MV-4-11 (cell line): ENCODE measurements around the gene CARMIL1.

Experiments
- DNase-seq: peaks from one replicate; lab custom pipeline; 2025; lab: John Stamatoyannopoulos, UW

CARMIL1 gene

GRCh38 chr6:25277857-25278256 lies 1.3 kb upstream of the CARMIL1 start:
- DNase-seq = no peak

DNA sequence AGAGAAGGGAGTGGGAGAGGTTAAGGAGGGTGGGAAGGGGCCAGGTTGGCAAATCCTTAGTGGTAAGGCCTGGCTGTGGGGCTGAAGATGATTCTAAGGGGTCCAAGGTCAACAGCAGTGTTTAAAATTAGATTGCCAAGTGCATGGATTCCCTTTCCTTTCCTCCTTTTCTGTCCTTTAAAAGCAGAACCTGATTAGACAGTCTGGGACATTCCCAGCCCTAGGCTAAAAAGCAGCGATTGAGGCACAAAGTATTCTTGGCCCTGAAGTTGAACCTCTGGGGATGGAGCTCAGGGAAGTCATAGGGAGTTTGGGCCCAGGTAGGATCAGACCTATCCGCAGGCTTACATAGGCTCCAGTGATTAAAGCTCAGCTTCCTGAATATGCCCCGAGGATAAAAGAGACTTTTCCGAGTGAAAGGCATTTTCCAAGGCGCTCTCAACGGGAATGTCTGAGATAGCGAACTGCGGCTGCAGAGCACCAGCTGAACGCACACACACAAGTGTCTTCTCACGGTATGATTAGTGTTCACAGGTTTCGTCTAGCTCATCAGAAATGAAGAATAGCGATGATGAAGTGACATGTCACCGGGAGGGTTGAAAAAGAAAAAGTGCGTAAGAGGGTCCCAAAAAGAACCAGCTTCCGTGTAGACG lies 787 bp upstream of the CARMIL1 start:
- no peak for DNase-seq

DNA sequence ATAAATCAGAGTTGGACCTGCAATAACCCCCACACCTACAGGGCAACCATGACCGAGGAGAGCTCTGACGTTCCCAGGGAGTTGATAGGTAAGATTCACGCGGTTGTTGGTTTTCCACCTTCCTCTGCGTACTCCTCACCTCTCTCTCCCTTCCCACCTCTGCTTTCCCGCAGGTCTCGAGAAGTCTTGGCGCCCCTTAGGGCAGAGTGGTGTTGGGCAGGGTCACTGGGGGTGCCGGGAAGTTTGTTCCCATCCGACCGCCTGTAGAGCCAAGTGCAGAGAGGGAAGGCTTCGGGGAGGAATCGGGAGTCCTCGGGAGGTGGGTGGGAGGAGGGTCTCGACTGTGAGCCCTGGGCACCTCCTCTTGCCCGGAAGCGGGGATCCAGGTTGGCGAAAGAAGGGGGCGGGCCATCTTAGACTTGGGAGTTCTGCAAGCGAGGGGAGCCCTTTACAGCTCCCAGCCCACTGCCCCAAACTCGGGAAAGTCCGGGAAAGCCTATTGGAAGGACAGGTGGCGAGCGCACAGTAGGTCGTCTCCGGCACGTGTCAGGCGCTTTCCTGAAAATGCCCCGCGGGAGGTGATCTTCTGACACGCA lies 672 bp downstream of the CARMIL1 start:
- no peak for DNase-seq

DNA sequence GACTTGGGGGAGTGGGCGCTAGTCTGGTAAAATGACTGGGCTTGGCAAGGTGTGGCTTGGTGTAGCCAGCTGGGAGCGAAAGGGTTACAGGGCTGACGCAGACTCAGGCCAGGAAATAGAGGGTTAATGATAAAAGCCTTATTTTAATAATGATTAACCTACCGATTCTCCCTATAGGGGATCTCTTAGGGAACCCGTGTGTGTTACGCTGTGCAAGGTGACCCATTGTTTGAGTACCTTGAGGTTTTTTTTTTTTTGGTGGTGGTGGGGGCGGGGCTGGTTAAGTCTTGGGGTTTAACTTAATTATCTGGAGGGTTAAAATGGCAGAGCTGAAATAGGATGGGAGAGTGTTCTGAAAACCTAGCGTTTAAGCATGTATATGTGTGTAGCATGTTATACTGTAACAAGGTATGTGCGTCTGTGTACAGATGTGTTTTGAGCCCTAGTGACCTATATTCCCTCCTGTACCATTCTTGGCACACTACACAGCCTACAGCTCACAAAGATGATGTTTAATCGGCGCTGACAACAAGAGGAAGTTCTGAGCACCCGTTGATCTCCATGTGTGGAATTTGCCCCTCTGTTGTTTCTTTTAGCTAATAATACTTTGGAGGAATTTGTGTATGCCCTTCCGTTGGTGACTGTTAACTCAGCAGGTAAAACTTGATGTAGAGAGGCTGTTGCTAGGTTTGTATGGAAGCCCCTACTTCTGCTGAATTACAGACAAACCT lies 1.3 kb downstream of the CARMIL1 start:
- no peak for DNase-seq

GRCh38 chr6:25286891-25287290 lies 7.7 kb downstream of the CARMIL1 start:
- no peak for DNase-seq

- DNase-seq = no peak
These were observed 8.8 kb downstream of the CARMIL1 start for GRCh38 chr6:25287941-25288340.

DNA sequence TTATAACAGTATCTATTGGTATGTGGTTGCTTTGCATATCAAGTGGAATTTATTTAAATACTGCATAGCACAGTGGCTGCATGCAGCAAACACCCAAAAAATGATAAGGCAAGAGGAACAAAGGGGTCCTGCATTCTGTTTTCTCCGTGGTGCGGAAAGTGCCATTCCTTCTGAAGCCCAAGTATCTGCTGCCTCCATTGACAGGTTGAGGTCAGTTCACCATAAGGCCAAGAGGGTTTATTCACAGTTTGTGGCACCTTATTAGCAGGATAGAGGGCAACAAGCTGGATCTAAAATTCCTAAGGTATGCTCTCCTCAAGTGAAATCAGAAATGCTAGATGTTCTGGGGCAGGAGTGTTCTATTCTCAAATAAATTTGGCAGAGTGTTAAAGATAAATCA lies 9.3 kb downstream of the CARMIL1 start:
- no peak for DNase-seq

DNA sequence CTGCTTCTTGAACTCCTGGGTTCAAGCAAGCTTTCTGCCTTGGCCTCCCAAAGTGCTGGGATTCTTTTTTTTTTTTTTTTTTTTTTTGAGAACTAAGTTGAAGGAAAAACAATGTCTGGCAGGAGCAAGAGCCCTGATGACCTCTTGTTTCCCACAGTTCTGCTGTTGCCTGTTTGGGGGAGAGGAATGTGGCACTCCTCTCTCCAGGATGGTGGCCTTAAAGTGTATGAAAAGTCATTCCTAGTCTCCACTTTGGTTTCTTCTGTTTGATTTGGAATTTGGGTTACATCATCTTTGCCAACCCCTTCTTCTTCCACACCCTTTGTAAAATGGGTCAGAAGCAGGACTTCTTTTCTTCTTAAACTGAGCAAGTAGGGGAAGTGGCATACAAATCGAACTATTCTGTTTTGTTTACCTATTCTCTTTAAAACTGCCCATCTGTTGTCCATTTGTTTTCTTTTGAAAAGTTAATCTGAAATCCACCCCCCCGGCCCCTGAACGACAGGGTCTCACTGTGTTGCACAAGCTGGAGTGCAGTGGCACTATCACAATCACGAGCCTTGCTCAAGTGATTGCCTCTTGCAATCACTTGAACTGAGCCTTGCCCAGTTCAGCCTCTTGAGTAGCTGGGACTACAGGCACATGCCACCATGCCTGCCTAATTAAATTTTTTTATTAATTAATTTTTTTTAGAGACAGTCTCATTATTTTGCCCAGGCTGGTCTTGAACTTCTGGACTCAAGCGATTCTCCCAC lies 11.3 kb downstream of the CARMIL1 start:
- no peak for DNase-seq

DNA sequence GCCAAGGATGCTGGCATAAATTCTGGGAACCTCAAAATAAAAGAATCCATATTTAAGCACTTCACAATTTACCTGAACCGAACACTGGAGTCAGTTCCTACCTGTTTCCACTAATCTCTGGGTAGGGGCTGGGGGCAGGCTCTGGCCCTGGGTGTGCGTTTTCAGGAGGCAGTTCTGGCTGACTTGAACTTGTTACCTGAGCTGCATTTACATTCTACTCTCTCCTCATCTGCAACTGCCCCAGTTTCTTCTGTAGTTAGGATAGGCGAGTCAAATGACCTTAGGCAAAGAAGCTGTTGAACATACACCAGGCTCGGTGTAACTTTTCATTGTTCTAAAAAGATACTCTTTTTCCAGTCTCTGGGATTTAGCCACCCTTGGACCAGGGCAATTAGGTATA lies 13.2 kb downstream of the CARMIL1 start:
- no peak for DNase-seq

DNA sequence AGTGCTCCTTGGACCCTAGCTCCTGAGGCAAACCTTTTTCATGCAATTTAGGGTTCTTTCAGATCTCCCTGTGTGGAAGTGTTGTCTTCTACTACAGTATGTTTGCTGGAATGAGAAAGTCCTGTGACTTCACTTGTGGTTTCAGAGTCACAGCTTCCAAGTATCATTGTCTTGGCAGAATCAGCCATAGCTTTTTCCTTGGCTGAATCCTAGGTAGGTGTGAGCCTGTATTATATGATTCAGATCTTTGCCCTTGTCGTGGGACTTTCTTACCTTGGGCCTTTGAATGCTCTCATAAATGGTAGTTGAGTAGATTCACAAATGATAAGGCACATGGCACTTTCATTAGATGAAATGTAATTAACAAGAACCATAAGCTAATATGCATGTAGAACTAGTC lies 16.5 kb downstream of the CARMIL1 start:
- no peak for DNase-seq

- DNase-seq = no peak
These were observed 17.2 kb downstream of the CARMIL1 start for GRCh38 chr6:25296217-25296905.

- DNase-seq = no peak
These were observed 17.9 kb downstream of the CARMIL1 start for GRCh38 chr6:25297039-25297441.

GRCh38 chr6:25297823-25298522 lies 18.8 kb downstream of the CARMIL1 start:
- DNase-seq = no peak

DNA sequence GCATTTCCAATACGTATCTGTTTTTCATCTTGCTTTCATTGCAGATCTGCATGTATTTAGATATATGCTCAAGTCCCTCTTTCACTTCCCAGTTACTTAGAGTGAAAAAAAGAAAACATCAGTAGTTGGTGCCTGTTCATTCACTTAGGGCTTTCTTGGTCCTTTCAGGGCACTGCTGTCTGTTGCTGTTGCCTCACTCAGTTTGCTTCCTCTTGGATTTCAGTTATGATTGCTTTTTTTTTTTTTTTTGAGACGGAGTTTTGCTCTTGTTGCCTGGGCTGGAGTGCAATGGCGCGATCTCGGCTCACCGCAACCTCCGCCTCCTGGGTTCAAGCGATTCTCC lies 19.3 kb downstream of the CARMIL1 start:
- DNase-seq = peak; percentile 96

GRCh38 chr6:25301362-25301761 lies 22.2 kb downstream of the CARMIL1 start:
- DNase-seq = peak; percentile 96

DNA sequence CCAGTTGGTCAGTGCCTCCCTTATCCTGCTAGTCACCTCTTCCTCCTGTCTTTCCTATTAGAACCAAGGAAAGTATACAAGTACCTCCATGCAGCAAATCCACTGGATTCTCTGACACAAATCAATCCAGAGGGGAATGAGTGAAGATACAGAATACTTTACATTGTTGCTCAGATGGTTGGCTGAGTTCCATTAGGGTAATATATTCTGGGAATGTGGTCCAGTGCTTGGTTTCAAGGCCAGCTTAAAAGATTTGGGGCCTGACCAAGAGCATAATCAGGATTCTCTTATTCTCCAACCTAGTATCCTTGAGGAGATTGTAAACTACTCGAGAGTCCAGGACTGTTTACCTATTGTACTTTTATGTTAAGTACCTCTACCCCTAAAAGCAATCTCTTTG lies 23.0 kb downstream of the CARMIL1 start:
- no peak for DNase-seq

- peak; percentile 28 for DNase-seq
These were observed 23.5 kb downstream of the CARMIL1 start for GRCh38 chr6:25302677-25303128.

GRCh38 chr6:25303254-25303653 lies 24.1 kb downstream of the CARMIL1 start:
- DNase-seq = no peak

GRCh38 chr6:25306379-25306778 lies 27.2 kb downstream of the CARMIL1 start:
- DNase-seq = no peak

DNA sequence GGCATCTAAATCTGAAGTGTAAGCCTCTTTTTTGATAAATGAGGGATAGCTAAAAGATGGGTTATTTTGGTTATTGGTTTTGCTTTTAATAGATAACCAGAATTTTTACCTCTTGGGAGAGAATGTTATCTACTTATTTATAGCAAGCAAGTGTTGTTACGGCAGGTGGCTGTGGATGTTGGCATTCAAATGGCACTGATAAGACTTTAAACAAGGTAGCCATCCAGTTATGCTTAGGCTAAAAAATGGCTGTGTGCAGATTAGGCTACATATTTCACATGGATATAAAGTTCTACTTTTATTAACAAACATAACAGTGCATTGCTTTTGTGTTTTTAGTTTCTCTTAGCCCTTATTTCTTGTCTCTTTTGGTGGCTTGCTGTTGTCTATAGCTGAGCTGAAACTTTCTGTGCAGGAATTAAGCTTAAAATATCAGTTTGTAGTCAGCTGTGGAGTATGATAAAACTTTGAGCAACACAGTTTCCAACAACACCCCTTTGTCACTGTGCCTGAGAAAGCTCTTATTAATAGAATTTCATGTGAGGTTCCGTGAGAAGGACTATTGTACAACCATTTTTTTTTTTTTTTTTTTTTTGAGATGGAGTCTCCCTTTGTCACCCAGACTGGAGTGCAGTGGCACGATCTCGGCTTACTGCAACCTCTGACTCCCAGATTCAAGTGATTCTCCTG lies 28.8 kb downstream of the CARMIL1 start:
- DNase-seq = no peak

DNA sequence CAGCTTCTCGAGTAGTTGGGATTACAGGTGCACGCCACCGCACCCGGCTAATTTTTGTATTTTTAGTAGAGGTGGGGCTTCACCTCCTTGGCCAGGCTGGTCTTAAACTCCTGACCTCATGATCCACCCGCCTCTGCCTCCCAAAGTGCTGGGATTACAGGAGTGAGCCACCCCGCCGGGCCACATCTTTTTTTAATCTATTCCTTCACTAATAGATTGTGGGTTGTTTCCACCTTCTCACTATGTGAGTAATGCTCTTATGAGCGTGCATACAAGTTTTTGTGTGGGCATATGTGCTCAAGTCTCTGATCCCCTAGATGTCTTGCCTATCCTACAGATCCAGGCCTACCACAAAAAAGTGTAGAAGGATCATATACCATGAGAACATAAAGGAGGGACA lies 30.7 kb downstream of the CARMIL1 start:
- no peak for DNase-seq
